GM18498 (cell line): Measurements from ENCODE around the gene PHF13.

Experiments
- ATAC-seq: cut with Tn5 transposase; IDR thresholded peaks from one replicate; pipeline ENCODE4 v1.9.1; 2021; ENCODE audit warnings: mild to moderate bottlenecking, moderate library complexity; ENCODE audit not compliant: unreplicated experiment

PHF13 gene

DNA sequence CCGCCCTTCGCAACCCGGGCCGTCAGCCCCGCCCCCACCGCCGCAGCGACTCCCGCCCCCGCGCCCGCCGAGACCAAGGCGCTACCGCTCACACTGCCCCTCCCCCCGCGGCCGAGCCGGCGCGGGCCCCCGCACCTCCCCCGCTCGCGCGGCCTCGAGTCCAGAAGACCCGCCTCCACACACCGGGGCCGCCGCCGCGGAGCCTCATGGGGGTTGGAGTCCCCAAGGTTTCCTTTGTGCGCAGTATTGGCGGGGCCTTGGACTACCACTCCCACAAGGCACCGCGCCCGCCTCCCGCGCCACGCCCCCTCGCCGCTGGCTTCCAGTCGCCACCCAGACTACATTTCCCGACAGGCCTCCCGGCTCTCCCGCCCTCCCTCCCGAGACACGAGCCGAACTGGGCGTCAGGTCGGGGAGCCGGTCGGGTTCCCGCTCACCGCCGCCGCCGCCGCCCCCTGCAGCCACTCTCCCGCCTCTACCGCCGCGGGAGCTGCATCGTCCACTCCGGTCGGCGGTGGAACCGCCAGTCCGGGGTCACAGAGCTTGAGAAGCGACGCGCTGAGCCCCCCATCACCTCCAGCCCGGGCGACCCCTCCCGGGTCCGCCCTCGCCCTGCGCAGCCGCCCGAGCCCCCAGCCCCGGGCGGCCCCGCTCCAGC is at the start of gene PHF13:
Gene PHF13 (plus strand): TSS at position 371 of the 658 bp plus-strand sequence. CDS start 336 bp downstream, outside the sequence.
- peak; percentile 93 for ATAC-seq

DNA sequence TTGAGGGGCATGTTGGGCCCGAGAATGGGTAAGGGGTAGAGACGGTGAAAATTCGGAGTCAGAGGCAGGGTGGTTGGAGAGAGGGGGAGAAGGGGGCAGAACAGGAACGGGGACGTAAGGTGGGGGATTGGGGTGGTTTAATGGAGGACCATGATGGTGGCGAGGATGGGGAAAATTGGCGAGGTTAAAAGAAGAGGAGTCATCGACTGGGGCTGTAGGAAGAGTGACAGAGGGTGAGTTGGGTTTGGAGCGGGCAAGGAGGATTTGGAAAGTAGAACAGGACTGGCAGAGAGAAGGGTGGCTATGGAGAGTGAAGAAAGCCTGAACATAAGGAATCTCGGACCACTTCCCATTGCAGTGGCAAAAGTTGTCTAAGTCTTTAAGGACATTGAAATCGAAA is 44.5 kb upstream of the PHF13 start:
- ATAC-seq, result no peak

DNA sequence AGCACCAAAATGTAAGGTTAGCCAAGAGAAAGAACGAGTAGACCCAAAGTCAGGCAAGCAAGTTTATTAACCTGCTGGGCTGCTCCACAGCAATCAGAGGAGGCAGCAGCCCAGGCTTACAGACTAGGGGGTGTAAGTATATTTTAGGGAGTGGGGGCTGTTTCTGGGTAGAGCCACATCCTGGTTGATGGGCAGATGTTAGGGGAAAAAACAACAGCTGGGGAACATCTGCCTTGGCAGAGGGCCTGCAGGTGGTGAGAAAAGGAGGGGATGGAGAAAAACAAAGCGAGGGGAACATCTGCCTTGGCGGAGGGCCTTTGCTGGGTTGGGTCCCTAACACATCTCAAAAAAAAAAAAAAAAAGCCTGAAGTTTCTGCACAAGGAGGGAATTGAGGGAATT is 43.4 kb upstream of the PHF13 start:
- ATAC-seq, result no peak

DNA sequence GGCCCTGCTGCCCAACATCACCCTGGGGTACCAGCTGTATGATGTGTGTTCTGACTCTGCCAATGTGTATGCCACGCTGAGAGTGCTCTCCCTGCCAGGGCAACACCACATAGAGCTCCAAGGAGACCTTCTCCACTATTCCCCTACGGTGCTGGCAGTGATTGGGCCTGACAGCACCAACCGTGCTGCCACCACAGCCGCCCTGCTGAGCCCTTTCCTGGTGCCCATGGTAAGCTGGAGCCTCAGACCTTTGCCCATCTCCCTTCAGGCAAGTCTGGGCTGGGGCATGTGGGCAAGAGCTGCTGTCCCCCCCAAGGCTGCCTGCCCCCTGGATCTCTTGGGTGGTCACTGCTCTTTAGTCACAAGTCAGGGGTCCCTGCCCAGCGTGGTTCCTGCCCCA is 42.5 kb upstream of the PHF13 start:
- ATAC-seq, result no peak

DNA sequence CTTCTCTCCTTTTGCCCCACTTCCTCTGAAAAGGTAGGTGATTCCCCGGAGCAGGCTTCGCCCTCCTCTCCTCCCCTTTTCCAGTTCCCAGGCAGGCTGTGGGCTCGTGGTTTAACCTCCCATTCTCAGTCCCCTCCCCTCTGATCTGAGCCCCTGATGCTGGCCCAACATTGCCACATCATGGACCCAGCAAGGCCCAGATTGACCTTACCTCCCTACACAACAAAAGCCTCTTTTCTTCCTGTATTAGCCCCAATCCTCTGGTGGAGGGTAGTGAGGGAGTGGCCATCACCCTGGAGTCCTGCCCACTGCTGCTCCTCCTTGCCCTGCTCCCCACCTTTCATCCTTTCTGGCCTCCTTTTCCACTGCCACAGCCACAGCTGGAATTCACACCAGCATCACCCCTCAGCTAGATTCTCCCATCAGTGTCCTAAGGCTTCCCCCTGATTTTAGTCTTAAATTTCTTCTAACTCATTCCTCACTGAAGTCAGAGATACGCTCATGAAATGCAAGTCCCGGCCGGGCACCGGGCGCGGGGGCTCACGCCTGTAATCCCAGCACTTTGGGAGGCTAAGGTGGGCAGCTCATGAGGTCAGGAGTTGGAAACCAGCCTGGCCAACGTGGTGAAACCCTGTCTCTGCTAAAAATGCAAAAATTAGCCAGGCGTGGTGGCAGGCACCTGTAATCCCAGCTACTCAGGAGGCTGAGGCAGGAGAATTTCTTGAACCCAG is 40.7 kb upstream of the PHF13 start:
- no peak for ATAC-seq

DNA sequence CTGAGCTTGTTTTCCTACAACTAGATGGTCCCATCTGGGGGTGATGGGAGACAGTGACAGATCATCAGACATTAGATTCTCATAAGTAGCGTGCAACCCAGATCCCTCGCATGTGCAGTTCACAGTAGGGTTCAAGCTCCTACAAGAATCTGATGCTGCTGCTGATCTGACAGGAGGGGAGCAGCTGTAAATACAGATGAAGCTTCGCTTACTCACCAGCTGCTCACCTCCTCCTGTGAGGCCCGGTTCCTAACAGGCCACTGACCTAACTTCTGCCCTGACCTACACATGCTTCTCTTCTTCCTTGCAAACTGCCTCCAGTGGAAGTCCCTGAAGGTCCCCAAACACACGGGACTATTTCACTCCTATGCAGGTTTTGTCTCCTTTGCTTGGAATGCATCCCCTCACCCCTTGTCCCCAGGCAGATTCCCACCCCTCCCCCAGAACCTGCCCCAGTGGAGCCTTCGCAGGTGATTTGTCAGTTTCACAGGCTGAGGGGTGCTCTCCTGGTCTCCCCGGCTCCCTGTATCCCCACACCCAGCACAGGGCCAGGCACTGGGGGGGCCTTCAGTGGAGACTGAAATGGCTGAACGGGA is 39.4 kb upstream of the PHF13 start:
- ATAC-seq, result no peak

DNA sequence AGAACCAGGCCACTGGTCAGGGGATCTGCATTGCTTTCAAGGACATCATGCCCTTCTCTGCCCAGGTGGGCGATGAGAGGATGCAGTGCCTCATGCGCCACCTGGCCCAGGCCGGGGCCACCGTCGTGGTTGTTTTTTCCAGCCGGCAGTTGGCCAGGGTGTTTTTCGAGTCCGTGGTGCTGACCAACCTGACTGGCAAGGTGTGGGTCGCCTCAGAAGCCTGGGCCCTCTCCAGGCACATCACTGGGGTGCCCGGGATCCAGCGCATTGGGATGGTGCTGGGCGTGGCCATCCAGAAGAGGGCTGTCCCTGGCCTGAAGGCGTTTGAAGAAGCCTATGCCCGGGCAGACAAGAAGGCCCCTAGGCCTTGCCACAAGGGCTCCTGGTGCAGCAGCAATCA is 38.7 kb upstream of the PHF13 start:
- no peak for ATAC-seq

DNA sequence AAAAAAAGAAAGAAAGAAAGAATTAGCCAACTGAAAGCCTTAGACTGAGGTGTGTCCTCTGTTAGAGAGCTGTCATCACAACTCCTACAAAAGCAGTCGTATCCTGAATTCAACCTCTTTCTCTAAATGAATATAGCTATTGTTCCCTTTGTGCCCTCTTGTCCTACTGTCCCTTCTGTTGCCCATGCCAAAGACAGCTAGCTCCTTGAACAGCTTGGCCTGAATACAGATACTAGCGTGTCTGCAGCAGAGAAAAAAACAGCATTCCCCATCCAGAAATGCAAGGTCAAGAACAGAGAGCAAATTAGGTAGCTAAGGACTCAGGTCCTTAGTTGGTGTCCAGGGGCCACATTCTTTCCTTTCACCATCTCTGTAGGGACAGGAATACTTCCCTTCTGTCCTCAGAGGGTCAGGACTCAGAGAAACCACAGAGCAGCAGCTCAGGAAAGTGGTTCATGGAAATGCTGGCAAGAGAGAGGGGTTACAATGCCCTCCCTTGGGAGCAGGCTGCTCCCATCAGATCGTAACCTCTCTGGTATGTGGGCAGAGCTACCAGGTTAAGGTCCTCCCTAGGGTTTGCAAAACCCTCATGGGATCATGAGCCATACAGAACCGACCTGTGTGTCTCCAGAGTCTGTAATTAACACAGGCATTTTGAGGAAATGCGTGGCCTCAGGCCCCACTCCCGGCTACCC is 35.6 kb upstream of the PHF13 start:
- ATAC-seq, result no peak

DNA sequence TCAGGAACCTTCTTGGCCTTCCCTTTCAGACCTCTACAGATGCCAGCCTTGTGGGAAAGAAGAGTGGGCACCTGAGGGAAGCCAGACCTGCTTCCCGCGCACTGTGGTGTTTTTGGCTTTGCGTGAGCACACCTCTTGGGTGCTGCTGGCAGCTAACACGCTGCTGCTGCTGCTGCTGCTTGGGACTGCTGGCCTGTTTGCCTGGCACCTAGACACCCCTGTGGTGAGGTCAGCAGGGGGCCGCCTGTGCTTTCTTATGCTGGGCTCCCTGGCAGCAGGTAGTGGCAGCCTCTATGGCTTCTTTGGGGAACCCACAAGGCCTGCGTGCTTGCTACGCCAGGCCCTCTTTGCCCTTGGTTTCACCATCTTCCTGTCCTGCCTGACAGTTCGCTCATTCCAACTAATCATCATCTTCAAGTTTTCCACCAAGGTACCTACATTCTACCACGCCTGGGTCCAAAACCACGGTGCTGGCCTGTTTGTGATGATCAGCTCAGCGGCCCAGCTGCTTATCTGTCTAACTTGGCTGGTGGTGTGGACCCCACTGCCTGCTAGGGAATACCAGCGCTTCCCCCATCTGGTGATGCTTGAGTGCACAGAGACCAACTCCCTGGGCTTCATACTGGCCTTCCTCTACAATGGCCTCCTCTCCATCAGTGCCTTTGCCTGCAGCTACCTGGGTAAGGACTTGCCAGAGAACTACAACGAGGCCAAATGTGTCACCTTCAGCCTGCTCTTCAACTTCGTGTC is 34.7 kb upstream of the PHF13 start:
- no peak for ATAC-seq

DNA sequence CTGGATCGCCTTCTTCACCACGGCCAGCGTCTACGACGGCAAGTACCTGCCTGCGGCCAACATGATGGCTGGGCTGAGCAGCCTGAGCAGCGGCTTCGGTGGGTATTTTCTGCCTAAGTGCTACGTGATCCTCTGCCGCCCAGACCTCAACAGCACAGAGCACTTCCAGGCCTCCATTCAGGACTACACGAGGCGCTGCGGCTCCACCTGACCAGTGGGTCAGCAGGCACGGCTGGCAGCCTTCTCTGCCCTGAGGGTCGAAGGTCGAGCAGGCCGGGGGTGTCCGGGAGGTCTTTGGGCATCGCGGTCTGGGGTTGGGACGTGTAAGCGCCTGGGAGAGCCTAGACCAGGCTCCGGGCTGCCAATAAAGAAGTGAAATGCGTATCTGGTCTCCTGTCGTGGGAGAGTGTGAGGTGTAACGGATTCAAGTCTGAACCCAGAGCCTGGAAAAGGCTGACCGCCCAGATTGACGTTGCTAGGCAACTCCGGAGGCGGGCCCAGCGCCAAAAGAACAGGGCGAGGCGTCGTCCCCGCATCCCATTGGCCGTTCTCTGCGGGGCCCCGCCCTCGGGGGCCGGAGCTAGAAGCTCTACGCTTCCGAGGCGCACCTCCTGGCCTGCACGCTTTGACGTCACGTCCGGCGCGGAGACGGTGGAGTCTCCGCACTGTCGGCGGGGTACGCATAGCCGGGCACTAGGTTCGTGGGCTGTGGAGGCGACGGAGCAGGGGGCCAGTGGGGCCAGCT is 34.0 kb upstream of the PHF13 start, which contains the start of gene ZBTB48:
Gene ZBTB48 (plus strand): TSS at position 621 of the 745 bp plus-strand sequence. CDS start 616 bp downstream, outside the sequence.
- ATAC-seq, result peak; percentile 93

DNA sequence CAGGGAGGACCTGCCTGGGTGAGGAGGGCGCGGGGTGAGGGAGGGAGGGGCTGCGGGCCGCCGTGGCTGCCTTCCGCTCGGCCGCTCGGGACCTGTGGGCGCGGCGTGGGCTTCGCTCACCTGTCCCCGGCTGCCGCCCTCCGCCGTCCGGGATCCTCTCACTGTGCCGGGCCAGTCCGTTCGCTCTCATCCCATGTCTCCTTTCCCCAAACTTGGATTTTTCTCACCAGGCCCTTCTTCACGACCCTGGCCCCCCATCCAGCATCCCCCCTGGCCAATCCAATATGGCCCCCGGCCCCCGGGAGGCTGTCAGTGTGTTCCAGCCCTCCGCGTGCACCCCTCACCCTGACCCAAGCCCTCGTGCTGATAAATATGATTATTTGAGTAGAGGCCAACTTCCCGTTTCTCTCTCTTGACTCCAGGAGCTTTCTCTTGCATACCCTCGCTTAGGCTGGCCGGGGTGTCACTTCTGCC is 33.4 kb upstream of the PHF13 start:
- ATAC-seq, result peak; percentile 2

DNA sequence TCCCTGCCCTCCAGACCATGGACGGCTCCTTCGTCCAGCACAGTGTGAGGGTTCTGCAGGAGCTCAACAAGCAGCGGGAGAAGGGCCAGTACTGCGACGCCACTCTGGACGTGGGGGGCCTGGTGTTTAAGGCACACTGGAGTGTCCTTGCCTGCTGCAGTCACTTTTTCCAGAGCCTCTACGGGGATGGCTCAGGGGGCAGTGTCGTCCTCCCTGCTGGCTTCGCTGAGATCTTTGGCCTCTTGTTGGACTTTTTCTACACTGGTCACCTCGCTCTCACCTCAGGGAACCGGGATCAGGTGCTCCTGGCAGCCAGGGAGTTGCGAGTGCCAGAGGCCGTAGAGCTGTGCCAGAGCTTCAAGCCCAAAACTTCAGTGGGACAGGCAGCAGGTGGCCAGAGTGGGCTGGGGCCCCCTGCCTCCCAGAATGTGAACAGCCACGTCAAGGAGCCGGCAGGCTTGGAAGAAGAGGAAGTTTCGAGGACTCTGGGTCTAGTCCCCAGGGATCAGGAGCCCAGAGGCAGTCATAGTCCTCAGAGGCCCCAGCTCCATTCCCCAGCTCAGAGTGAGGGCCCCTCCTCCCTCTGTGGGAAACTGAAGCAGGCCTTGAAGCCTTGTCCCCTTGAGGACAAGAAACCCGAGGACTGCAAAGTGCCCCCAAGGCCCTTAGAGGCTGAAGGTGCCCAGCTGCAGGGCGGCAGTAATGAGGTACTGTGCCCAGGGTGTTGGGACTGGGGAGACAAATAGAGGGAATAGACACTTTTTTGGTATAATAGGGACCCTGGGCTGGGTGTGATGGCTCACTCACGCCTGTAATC is 32.7 kb upstream of the PHF13 start:
- no peak for ATAC-seq

DNA sequence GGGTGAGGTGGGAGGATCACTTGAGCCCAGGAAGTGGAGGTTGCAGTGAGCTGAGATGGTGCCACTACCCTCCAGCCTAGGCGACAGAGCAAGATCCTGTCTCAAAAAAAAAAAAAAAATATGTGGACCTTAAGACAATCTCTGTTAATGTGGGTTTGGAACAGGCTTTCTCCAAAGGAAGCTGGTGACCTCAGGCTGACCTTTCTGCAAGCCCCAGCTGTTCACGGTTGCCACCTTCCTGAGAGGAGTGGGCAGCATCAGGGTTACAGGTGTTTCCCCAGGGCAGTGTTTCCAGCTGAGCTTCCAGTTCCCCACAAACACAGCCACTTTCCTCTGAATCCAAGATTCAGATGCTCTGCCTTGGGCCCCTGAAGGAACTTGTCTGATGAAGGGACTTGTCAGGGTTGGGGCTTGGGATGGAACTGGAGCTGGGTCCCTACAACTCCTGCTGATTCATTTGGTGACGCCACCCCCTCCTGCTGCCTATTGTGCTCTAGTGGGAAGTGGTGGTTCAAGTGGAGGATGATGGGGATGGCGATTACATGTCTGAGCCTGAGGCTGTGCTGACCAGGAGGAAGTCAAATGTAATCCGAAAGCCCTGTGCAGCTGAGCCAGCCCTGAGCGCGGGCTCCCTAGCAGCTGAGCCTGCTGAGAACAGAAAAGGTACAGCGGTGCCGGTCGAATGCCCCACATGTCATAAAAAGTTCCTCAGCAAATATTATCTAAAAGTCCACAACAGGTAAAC is 31.8 kb upstream of the PHF13 start:
- ATAC-seq, result no peak

DNA sequence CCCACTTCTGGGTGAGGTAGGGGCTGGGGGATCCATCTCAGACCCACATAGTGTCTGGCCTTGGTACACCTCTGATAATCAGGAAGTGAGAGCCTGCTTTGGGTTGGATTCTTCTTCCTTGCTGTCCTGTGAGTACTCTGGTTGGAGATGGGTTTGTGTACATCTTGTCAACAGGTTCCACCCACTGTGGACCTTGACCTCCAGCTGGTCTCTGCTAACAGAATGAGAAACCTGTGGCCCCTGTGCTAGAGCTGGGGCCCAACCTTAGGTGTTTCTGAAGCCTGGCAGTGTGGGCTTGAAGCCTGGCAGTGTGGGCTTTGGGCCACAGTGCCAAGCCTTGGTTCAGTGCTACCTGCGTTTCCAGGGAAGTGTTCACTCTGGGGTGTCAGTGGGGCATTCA is 31.2 kb upstream of the PHF13 start:
- no peak for ATAC-seq

DNA sequence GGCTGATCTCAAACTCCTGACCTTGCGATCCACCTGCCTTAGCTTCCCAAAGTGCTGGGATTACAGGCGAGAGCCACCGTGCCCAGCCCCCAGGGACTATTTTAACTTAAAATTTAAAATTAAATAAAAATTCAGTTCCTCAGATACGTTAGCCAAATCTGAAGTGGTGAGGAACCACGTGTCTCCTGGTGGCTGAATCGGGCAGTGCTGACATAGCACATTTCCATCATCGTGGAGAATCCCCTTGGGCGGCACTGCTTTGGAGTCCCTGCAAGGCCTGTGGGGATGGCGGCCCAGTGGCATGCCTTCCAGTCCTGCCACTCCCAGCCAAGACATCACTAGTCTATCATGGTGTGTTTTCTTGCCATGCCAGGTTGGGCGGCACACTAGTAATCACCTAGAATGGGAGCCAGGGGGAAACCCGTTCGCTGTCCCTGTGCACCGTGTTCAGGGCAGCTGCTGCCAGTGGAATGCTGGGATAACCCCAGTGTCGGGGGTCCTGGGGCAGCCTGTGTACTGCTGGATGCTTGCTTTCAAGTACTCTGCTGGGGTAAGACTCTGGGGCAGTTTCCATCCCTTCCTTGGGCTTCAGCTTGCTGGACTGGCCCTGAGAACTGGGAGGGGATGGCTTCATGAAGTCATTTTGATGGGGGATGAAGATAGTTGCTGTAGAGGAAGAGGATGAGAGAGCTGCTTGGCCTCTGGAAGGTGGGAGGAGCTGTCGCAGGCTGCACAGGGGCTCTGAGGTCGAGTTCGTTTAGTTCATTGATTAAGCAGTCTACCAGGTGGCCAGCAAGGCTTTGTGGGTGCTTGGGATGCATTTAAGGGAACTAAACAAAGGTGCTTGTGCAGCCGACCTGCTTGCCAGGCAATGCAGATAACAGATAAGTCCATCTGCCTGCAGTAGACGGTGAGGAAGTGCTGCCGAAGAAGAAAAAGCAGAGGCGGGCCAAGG is 29.1 kb upstream of the PHF13 start:
- no peak for ATAC-seq

DNA sequence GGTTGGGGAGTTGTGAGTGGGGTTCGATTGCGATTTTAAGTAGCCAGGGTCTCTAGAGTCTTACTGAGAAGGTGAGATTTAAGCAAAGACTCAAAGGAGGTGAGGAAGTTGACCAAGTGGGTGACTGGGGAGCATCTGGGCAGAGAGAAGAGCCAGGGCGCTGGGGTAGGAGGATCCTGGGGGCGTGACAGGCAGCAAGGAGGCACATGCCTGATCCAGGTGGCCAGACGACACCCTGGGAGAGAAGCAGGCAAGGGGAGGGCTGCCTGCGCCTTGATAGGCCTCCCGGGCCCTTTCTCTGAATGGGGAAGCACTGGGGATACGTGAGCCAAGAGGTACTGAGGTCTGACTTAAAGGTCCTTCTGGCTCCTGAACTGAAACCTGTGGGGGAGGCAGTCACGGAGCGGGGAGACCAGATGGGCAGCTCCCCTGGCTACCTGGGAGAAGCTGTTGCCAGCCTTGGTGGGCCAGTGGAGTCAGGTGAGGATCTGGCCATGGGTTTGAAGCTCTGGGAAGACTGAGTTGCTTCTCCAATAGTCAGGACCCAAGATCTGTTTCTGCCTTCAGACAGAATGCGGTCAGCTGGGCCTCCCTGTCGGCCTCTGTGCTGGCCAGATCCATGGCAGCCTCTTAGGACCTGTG is 28.3 kb upstream of the PHF13 start:
- no peak for ATAC-seq

DNA sequence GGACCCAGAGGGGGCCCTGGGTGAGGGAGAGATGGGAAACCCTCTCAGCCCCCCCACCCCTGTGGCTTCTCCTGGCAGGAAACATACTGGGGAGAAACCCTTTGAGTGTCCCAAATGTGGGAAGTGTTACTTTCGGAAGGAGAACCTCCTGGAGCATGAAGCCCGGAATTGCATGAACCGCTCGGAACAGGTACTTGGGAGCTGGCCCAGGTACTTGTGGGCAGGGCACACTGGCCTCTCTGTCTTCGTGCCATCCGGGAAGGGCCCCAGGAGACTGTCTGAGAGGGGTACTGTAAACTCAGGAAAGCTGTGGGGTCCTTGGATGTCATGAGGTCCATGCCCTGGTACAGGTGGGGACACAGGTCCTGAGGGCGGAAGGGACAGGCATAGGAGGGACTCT is 27.7 kb upstream of the PHF13 start:
- ATAC-seq, result no peak
